B cell (primary cell): ENCODE results near the gene TECTB.

ENCODE experiments used
- CTCF ChIP-seq: fragments of 200-600 bp; IDR thresholded peaks from one replicate; pipeline ENCODE4 v1.8.0; 2022; ENCODE audit warnings: antibody characterized with exemption, mild to moderate bottlenecking
- EZH2 ChIP-seq: IDR thresholded peaks from 2 replicates; pipeline ENCODE4 v1.6.1; 2012; ENCODE audit warnings: borderline replicate concordance, low read depth, mild to moderate bottlenecking, moderate library complexity, low read length; ENCODE audit not compliant: insufficient read depth, poor library complexity, severe bottlenecking

DNA sequence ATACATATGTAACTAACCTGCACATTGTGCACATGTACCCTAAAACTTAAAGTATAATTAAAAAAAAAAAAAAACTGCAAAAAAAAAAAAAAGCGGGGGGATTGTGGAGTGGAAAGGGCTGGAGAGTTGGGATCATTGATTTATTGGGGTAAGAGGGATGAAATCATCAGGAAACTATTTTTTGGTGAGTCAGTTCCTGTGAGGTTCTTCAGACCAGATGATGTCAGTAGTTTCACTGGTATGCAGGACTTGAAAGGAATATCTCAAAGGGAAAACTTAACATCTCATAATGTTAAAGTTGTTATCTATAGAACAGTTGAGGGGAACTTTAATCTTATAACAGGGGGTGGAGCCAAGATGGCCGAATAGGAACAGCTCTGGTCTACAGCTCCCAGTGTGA, 32.6 kb upstream of the TECTB start:
- no peak for TF ChIP-seq CTCF
- TF ChIP-seq EZH2 = no peak
